ENCODE measurements around the gene CXCL12.

Gene CXCL12

DNA sequence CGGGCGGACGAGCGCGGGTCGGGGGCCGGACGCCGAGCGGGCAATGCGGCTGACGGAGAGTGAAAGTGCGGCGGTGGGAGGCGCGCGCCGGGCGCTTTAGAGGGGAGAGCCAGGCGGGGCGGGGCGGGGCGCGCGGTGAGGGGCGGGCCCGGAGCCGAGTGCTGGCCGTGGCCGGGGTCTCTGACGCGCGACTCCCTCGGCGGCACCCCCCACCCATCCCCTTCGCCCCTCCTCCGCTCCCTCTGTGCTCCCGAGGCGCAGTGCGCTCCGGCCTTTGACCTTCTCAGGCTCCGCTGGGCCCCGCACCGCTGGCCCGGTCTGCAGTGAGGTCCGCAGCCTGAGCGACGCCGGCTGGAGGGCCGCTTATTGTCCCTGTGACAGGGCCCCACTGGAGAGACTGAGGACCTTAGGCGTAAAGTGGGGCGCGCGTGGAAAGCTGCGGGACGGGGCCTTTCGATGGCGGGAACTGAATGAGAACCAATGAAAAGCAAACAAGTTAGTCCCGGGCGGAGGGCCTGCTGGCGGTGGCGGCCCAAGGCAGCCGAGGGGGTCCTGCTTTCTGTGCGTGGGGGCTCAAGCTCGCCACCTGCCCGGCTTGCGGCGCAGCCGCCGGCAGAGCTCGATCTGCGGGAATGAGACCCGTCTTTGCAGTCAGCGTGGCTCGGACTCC lies at the start of gene CXCL12:
Gene CXCL12, minus strand, starts transcription at position 72 of the 670 bp plus-strand sequence. CDS start 92 bp downstream, outside the sequence.
- DNase-seq = no peak

DNA sequence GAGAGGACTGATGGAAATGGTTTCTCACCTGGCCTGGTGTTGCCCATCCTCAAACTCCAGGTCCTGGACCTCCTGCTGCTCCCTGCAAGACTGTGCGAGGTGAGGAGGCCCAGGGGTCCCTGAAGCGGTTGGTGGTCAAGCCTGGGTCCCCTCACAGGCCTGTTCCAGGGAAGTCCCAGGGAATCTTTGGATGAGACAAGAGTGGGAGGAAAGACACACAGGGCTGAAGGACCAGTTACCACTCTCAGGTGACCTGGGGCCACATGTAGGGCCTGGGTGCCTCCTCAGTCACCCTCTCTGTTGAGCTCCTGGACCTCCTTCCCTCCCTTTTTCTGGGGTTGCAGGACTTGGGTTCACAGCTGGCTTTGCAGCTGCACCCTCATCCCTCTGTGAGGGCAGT lies 42.6 kb upstream of the CXCL12 start:
- no peak for DNase-seq

GRCh38 chr10:44427037-44427436 lies 42.1 kb upstream of the CXCL12 start:
- DNase-seq = no peak

- no peak for DNase-seq
These were observed 41.5 kb upstream of the CXCL12 start for GRCh38 chr10:44426247-44427034.

DNA sequence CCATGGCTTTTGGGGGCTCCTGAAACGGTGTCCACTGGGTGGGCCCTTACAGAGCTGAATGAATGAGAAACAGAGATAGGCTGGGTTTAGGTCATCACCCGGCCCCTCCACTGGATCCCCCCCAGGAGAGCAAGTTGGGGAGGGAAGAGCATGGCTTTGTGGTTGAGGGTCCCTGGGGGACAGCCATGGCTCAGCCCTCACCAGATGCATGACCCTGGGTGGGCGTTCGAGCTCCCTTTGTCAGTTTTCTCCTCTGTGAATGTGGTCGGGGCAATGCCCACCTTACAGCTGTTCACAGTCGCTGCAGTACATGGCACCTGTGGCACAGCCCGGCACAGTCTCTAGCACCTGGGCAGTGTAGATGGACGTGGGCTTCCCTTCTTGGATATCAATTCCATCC lies 40.6 kb upstream of the CXCL12 start:
- no peak for DNase-seq

GRCh38 chr10:44424957-44425356 lies 40.1 kb upstream of the CXCL12 start:
- no peak for DNase-seq

- DNase-seq = no peak
These were observed 39.4 kb upstream of the CXCL12 start for GRCh38 chr10:44424298-44424697.

DNA sequence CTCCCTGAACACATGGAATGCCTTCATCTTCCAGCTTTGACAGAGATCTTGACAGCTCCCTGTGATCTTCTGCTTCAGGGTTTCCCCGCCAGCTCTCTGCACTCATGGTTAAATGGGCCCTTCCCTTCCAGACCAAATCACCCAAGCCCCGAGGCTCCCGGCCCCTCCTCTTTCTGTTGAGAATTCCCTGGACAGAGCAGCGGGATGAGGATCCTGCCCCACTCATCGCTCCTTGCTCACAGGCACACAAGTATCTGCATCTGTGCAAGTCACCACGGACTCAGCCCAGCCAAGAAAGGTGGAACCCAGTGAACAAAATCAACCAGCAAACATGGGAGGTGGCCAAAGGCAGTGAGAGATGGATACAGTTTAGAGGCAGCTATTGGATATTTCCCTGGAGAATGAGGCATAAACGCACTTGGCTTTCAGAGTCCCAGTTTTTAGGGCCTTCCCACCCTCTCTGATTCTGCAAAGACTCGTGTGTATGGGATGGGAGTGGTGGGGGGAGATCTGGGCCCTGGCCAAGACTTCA lies 37.7 kb upstream of the CXCL12 start:
- no peak for DNase-seq

DNA sequence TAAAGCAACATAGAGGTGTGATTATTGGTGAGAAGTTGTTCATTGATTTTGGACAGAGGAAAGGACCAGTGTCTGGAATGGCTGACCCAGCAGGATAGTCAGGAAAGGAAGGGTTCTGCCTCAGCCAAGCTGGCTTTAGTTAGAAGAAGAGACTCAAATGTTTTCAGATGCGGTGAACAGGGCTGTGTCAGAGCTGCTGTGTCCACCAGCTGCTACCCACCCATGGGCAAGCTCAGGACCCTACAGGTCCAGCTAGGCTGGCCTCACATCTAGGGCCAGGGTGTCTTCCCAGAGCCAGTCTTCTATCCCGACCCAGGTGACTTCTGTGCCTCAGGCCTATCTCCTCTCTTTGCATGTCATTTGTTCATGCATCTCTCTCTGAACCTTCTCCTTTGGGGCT lies 37.3 kb upstream of the CXCL12 start:
- no peak for DNase-seq

- no peak for DNase-seq
These were observed 35.1 kb upstream of the CXCL12 start for GRCh38 chr10:44419790-44420549.

DNA sequence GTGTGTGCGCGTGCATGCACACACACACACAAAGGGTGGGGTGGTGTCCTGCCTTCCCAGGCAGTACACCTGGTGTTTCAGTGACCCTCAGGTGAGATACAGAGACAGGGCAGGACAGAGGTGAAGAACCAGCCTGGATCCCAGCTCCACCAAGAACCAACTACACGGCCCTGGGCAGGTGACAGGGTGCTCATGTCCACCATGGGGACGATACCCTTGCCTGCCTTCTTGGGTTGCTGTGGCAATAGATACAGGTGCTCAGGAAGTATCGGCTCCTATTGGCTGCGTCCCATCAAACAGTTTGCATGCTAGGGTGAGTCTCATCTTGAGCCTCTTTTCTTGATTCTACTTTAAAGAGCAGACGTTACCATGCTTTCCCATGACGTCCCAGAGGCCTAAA lies 33.7 kb upstream of the CXCL12 start:
- no peak for DNase-seq

GRCh38 chr10:44417761-44418160 lies 32.9 kb upstream of the CXCL12 start:
- DNase-seq = no peak

DNA sequence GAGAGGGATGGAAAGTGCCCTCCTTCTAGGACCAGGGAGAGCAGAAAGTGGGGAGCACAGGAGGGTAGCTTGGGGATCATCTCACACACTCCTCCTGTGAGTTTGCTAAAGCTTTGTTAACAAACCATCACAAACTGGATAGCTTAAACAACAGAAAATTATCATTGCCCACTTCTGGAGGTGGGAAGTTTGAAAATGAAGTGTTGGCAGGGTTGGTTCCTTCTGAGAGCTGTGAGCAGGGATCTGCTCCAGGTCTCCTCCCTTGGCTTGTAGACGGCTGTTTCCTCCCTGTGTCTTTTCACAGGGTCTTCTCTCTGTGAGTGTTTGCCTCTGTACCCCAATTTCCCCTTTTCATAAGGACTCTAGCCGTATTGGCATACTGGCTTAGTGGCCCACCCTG lies 32.0 kb upstream of the CXCL12 start:
- DNase-seq = no peak

- DNase-seq = no peak
These were observed 31.3 kb upstream of the CXCL12 start for GRCh38 chr10:44416021-44416771.

DNA sequence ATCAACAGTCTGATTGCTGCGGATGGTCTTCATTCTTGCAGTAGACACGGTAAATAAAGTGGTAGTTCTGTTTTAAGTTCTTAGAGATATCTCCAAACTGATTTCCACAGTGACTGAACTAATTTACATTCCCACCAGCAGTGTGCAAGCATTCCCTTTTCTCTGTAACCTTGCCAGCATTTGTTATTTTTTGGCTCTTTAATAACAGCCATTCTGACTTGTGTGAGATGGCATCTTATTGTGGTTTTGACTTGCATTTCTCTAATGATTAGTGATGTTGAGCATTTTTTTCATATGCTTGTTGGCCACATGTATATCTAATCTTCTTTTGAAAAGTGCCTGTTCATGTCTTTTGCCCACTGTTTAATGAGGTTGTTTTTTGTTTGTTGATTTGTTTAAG lies 30.2 kb upstream of the CXCL12 start:
- no peak for DNase-seq

GRCh38 chr10:44413416-44413815 lies 28.5 kb upstream of the CXCL12 start:
- no peak for DNase-seq

DNA sequence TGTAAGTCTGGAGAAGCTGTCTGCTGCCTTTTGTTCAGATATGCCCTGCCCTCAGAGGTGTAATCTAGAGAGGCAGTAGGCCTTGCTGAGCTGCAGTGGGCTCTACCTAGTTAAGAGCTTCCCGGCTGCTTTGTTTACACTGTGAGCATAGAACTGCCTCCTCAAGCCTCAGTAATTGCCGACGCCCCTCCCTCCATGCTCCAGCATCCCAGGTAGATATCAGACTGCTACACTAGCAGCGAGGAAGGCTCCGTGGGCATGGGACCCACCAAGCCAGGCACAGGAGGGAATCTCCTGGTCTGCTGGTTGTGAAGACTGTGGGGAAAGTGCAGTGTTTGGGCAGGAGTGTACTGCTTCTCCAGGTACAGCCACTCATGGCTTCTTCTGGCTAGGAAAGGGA lies 26.4 kb upstream of the CXCL12 start:
- DNase-seq = no peak

GRCh38 chr10:44404741-44405437 lies 20.0 kb upstream of the CXCL12 start:
- DNase-seq = no peak

GRCh38 chr10:44402465-44403195 lies 17.7 kb upstream of the CXCL12 start:
- DNase-seq = no peak

- DNase-seq = no peak
These were observed 15.6 kb upstream of the CXCL12 start for GRCh38 chr10:44400541-44400940.

- no peak for DNase-seq
These were observed 15.0 kb upstream of the CXCL12 start for GRCh38 chr10:44399659-44400451.

Measured in NCI-H510A treated with DMSO at 0.1 percent for 48 hours (cell line).